K562 (cell line): ENCODE measurements around the gene GPR42. TPM values are rescaled to one million over a fixed set of nuclear protein-coding genes. Genes with fewer than 3 reads are reported as not detected.

Source experiments
- CGGBP1 ChIP-seq: fragments of 250-450 bp; sonication (Bioruptor Pico); IDR thresholded peaks from 2 replicates; pipeline ENCODE4 v1.9.0; 2021; ENCODE audit warnings: mild to moderate bottlenecking
- CUX1 ChIP-seq: fragments of 200-800 bp; sonication (Bioruptor generic); IDR thresholded peaks from 2 replicates; pipeline ENCODE4 v1.6.1; 2016; ENCODE audit warnings: missing genetic modification characterization, missing compliant biosample characterization
- KHSRP ChIP-seq: fragments of 450-650 bp; IDR thresholded peaks from 2 replicates; pipeline ENCODE4 v1.6.1; 2017
- KLF1 ChIP-seq: fragments of 450-650 bp; IDR thresholded peaks from 2 replicates; pipeline ENCODE4 v1.6.1; 2016; ENCODE audit warnings: missing genetic modification characterization, missing compliant biosample characterization
- KLF13 ChIP-seq: fragments of 450-650 bp; IDR thresholded peaks from 2 replicates; pipeline ENCODE4 v1.6.1; 2016; ENCODE audit warnings: missing genetic modification characterization, low read depth, mild to moderate bottlenecking, missing compliant biosample characterization, moderate library complexity, borderline replicate concordance
- SFPQ ChIP-seq: fragments of 200-400 bp; formaldehyde crosslinking; IDR thresholded peaks from 2 replicates; pipeline ENCODE4 v1.6.1; 2017; ENCODE audit warnings: mild to moderate bottlenecking, low read depth, low read length, moderate library complexity
- STAT5A ChIP-seq: IDR thresholded peaks from 2 replicates; pipeline ENCODE4 v1.6.1; 2012; ENCODE audit warnings: low read length, inconsistent platforms, borderline replicate concordance
- TAF9B ChIP-seq: fragments of 450-650 bp; IDR thresholded peaks from 2 replicates; pipeline ENCODE4 v1.6.1; 2018; ENCODE audit warnings: mild to moderate bottlenecking; ENCODE audit not compliant: partially characterized antibody
- ZHX1 ChIP-seq: fragments of 150-350 bp; conservative IDR thresholded peaks from 2 replicates; pipeline ENCODE4 v1.6.1; 2014; ENCODE audit warnings: low read length
- polyA plus RNA-seq, 8 experiments: library from polyadenylated mRNA; depleted of rRNA in 4 of 8; stranded (reverse) in 5 of 8; unstranded in 3 of 8; fragments of >200 nt; fragmentation: Nextera tagmentation in 2 of 8; fragmentation: Illumina TruSeq in 1 of 8; extraction: Ambion mirVana in 2 of 8; extraction: Trizol in 1 of 8; gene quantifications; 2 replicates each; pipeline versions ENCODE4 v1.2.1 to v1.2.3, GENCODE V29; 2011 to 2014; ENCODE audit warnings: inconsistent platforms in 1 of 8, missing spikeins in 1 of 8
- total RNA-seq, 7 experiments: library from RNA; depleted of rRNA in 6 of 7; stranded (reverse); fragments of >200 nt in 6 of 7; fragmentation: Illumina TruSeq in 2 of 7; extraction: Trizol in 2 of 7; gene quantifications; 2 replicates each; pipeline versions ENCODE4 v1.2.1 to v1.2.3, GENCODE V29; 2011 to 2021; ENCODE audit warnings: low replicate concordance in 1 of 7
- TF ChIP-seq, protein P1 (sequence below): fragments of 450-650 bp; formaldehyde crosslinking; IDR thresholded peaks from 2 replicates; pipeline ENCODE4 v1.4.0; 2022; ENCODE audit warnings: missing genetic modification characterization

GPR42 gene
- total and polyA plus RNA-seq, 9 of the 15 experiments (the other 6 are each of a cell fraction or from before 2014, with no cell fraction given), result not detected

DNA sequence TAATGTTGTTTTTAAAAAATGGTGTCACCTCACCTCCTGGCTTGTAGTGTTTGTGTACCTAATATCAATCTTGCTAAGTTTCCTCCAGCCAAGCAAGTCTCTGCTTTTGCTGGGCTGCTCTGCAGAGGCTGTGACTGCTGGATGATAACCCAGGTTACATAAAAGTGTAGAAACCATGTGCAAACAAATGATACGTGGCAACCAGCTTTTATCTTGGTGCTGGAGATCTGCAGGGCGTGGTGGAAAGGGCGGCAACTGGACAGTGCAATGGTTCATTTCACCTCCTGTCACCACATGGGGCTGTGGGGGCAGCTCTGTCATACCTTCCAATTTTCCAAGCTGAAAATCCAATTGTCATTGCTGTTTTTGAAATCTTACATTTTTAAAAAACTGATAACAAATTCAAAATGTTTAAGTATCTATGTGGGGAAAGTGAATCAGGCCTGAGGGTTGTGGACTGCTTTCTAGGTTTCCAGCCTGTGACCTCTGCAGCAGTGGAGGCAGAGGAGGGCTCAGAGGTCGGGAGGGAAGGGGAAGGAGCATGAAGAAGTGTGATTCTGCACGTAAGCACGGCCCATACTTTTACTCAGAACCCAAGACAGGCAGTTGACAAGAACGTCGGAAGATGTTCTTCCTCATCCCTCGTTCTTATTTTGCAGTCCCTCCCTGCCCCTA lies 9.7 kb downstream of the GPR42 start (continued):
- TF ChIP-seq CUX1 (CRISPR knock-in tag) (no peak; the same call in 1 of the 2 replicates), CGGBP1 (CRISPR knock-in tag) (no peak), SFPQ (no peak), KHSRP (0 out of 2 replicates have a peak, but pooled peaks have one; percentile 6), KLF13 (tag) (no peak), KLF1 (tag) (peak; percentile 99), ZHX1 (no peak), STAT5A (peak; percentile 88), TAF9B (no peak)
- TF ChIP-seq, protein P1, sequence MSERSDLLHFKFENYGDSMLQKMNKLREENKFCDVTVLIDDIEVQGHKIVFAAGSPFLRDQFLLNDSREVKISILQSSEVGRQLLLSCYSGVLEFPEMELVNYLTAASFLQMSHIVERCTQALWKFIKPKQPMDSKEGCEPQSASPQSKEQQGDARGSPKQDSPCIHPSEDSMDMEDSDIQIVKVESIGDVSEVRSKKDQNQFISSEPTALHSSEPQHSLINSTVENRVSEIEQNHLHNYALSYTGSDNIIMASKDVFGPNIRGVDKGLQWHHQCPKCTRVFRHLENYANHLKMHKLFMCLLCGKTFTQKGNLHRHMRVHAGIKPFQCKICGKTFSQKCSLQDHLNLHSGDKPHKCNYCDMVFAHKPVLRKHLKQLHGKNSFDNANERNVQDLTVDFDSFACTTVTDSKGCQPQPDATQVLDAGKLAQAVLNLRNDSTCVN (CRISPR knock-in tag), result no peak
